SK-N-SH (cell line): ENCODE measurements around the gene EFHD2.

Experiments
- CTCF ChIP-seq: fragments of 200-600 bp; sonication (generic); IDR thresholded peaks from 2 replicates; pipeline ENCODE4 v1.6.1; 2017; ENCODE audit warnings: antibody characterized with exemption, mild to moderate bottlenecking, moderate library complexity
- EZH2phosphoT487 ChIP-seq: fragments of 200-600 bp; sonication (generic); IDR thresholded peaks from 2 replicates; pipeline ENCODE4 v1.6.1; 2017; ENCODE audit warnings: low read depth, mixed run types, mild to moderate bottlenecking, antibody characterized with exemption, moderate library complexity, borderline replicate concordance
- MXI1 ChIP-seq: IDR thresholded peaks from 2 replicates; pipeline ENCODE4 v1.6.1; 2012; ENCODE audit warnings: mild to moderate bottlenecking, low read depth, low read length, improper control_type of control experiment
- POLR2AphosphoS5 ChIP-seq: IDR thresholded peaks from 2 replicates; pipeline ENCODE4 v1.6.1; 2012; ENCODE audit warnings: low read depth, low read length
- RXRA ChIP-seq: IDR thresholded peaks from 2 replicates; pipeline ENCODE4 v1.4.0; 2012; ENCODE audit warnings: low read depth, mild to moderate bottlenecking, borderline replicate concordance
- USF2 ChIP-seq: fragments of 150-350 bp; IDR thresholded peaks from 2 replicates; pipeline ENCODE4 v1.6.1; 2017; ENCODE audit warnings: antibody characterized with exemption, low read length, low read depth, borderline replicate concordance
- ZBTB33 ChIP-seq: IDR thresholded peaks from 2 replicates; pipeline ENCODE4 v1.4.0; 2012; ENCODE audit warnings: low read depth, borderline replicate concordance

GRCh38 chr1:15445390-15446122 lies 35.9 kb downstream of the EFHD2 start:
- TF ChIP-seq MXI1 = no peak
- TF ChIP-seq USF2 = no peak
- TF ChIP-seq CTCF = no peak
- TF ChIP-seq POLR2AphosphoS5 = no peak
- no peak for TF ChIP-seq RXRA
- TF ChIP-seq ZBTB33 = no peak
- no peak for TF ChIP-seq EZH2phosphoT487
